Measurements from ENCODE around the gene GP2.

DNA sequence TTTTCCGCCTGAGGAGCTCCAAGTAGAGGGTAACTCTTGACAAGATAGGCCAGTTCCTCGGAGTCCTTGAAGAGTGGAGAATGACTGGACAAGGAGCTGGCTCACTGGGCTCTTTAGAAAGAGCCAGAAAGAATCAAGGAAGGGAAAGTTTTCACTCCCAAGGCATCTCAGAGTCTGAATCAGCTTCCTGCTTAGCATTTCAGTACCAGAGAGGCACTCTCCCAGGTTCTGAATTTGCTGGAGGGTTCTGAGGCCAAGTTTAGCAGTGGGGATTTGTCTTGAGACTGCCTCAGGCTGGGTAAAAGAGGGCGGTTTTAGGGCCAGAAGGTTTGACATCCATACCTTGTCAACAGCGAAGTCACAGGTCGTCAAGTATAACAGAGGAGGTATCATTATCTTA lies 25.5 kb downstream of the GP2 start:
- TF ChIP-seq, protein P1, sequence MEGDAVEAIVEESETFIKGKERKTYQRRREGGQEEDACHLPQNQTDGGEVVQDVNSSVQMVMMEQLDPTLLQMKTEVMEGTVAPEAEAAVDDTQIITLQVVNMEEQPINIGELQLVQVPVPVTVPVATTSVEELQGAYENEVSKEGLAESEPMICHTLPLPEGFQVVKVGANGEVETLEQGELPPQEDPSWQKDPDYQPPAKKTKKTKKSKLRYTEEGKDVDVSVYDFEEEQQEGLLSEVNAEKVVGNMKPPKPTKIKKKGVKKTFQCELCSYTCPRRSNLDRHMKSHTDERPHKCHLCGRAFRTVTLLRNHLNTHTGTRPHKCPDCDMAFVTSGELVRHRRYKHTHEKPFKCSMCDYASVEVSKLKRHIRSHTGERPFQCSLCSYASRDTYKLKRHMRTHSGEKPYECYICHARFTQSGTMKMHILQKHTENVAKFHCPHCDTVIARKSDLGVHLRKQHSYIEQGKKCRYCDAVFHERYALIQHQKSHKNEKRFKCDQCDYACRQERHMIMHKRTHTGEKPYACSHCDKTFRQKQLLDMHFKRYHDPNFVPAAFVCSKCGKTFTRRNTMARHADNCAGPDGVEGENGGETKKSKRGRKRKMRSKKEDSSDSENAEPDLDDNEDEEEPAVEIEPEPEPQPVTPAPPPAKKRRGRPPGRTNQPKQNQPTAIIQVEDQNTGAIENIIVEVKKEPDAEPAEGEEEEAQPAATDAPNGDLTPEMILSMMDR (IDR thresholded peaks at IDR 0.05; ENCODE audit: extremely low read depth in 1 of 2, insufficient read depth in 1 of 2, low read depth in 1 of 2, low read length in 2 of 2), result no peak
- no peak for TF ChIP-seq POLR2A (IDR thresholded peaks at IDR 0.05; ENCODE audit: low read depth, low read length)
- TF ChIP-seq, protein P2, sequence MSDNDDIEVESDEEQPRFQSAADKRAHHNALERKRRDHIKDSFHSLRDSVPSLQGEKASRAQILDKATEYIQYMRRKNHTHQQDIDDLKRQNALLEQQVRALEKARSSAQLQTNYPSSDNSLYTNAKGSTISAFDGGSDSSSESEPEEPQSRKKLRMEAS (IDR thresholded peaks at IDR 0.05; ENCODE audit: insufficient read depth, insufficient read length), result no peak
- no peak for TF ChIP-seq JUN (IDR thresholded peaks at IDR 0.05; ENCODE audit: borderline replicate concordance, insufficient read depth, insufficient read length, low read depth)
- no peak for TF ChIP-seq EZH2 (IDR thresholded peaks at IDR 0.05; ENCODE audit: borderline replicate concordance, low read depth, low read length, severe bottlenecking)
- no peak for TF ChIP-seq MYC (IDR thresholded peaks at IDR 0.05; ENCODE audit: low read depth, low read length)
- no peak for TF ChIP-seq POLR2AphosphoS5 (IDR thresholded peaks at IDR 0.05; ENCODE audit: insufficient read depth, low read depth, low read length)
- no peak for TF ChIP-seq FOS (IDR thresholded peaks at IDR 0.05; ENCODE audit: borderline replicate concordance, insufficient read depth, low read length)

Measured in endothelial cell of umbilical vein (primary cell).